Stimulated activated CD8-positive, alpha-beta memory T cell treated with anti-CD3 and anti-CD28 coated beads, Interleukin-15, amount 100 ng/mL, for 4 hours (primary cell): Measurements from ENCODE around the gene NRG3.
"Not testable (repeated sequence)": the region's sequence is repeated elsewhere in the genome, so short reads cannot be mapped to it uniquely, and the experiment has no call there.

Experiments
- DNase-seq, 2 donors: peaks; one replicate each; pipeline ENCODE4 v3.0.0-alpha.2; 2020; ENCODE audit warnings: low read depth in 2 of 2

The NRG3 gene

DNA sequence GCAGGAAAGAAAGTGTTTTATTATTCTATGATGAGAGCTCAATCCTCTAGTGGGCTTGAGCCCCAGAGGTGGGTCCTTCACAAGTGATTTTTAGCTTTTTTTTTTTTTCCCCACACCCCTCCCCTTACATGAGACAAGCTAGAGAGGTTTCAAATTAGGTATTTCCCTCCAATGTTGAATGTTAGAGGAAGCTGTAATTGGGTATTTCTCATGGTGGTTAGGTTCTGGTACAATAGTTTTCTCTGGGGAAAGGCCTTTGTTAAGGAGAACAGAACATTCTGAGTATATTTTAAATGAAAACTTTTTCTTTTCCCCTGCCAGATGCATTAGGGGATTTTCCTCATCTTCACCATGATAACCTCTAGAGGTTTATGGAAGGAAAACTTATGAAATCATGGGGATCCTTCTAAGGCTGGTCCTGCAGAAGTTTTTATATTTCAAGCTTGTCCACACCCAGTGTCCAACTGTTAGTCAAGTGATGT lies 1039.7 kb downstream of the NRG3 start:
- DNase-seq: no peak

GRCh38 chr10:82916941-82917340 lies 1041.9 kb downstream of the NRG3 start:
- no peak for DNase-seq

GRCh38 chr10:82918022-82918421 lies 1043.0 kb downstream of the NRG3 start:
- no peak for DNase-seq

GRCh38 chr10:82922046-82922445 lies 1047.1 kb downstream of the NRG3 start:
- no peak for DNase-seq

DNA sequence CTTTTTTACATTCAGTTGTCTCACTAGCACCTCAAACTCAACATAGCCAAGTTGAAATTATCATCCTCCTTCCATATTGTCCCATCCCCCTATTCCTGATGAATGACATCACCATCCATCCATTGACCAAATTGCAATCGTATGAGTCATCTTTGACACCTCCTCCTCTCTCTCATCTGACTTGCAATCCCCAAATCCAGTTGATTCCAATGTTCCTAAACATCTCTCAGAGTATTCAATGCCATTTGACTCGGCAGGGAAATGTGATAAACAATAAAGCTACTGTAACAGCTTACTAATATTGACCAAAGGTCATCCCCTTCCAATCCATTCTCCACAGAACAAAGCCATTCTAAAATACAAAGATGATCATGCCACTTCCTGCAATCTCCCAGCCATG lies 1047.8 kb downstream of the NRG3 start:
- DNase-seq: no peak

- no peak for DNase-seq
Observed at GRCh38 chr10:82924711-82925110, 1049.7 kb downstream of the NRG3 start.

DNA sequence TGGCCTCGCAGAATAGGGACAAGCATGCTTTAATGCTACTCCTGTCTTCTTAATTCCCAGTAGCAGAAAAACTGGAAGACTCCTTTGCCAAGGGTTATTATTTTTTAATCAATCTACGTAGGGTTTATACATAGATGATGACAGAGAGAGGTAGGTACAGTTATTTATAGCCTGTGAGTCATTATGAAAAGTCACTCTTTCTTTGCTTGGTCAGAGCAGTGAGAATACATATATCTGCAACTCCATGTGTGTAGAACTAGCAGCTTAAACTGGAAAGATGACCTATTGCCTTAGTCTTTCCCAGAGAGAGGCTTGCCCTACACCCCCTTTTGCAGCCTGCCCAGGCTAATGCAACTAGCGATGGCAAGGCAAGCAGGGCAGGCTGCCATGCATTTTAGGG lies 1050.6 kb downstream of the NRG3 start:
- no peak for DNase-seq

DNA sequence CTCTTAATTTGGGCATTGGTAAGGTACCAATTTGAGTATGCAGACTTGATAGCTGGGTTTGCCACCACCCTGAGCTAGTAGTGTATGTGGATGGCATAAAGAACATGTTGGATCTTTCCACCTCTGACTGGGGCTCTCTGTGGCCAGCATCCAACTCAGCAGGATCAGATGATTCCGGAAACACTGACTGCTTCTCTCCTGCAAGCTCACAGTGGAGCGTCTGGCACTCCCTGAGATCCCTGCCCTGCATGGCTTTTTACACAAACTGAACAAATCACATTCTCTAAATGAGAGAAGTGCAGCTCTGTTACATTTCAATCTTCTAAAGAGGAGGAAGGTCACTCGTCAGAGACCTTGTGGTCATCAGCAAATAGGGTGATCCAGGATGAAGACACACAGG lies 1057.5 kb downstream of the NRG3 start:
- DNase-seq: no peak

GRCh38 chr10:82934429-82934828 lies 1059.4 kb downstream of the NRG3 start:
- DNase-seq: no peak

DNA sequence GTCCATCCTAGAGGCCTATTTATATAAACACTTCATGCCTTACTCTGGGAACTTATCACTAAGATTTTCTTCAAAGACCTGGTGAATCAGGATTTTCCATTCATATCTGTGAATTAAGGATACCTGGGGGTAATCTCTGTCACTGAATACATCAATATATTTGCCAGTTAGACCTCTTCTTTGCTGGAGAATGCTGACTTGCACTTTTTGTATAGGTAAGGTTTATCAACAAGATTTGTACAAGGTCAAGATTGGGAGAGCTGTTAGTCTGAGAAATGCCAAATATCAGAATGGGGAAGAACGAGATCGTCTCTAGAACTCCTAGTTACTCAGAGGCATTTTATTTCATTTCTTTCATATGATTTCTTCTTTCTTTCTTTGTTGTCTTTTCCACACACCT lies 1060.0 kb downstream of the NRG3 start:
- no peak for DNase-seq

- no peak for DNase-seq
Observed at GRCh38 chr10:82938331-82938730, 1063.3 kb downstream of the NRG3 start.

DNA sequence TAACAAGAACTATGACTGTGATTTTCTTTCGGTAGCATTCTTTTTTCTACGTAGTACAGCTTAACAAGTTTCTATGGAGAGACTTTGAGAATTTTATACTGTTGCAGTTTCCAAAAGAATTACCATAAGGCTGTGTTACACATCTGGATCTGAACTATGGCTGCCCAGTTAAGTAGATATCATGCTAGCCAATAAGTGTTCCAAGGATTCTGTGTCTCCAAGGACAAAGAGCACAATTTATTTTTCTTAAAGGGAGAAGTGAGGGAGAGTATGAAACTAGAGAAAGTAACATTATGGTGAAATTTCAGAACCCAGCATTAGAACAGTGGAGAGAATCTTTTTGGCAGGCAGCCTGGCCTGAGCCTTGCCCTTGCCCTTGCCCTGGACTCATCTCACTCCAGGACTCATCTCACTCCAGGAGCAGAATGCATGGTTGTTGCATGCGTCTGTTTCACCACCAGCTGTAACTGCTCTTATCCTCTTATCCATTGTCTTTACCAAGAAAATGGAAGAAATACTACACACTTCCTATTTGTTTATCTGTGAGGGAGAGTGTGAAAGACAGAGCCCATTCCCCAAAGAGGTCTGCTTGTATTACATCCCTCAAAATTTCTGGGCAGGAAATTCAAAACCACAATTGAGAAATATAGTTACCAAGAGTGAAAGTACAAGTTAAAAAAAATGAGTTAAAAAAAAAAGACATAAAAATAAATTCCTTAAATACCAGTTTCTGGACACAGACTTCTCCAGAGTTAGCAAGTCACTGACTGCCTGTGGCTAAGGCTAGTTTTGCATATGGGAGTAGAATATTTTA lies 1067.5 kb downstream of the NRG3 start:
- DNase-seq: no peak

- no peak for DNase-seq
Observed at GRCh38 chr10:82943142-82943541, 1068.1 kb downstream of the NRG3 start.

- DNase-seq: no peak
Observed at GRCh38 chr10:82949816-82950575, 1075.0 kb downstream of the NRG3 start.

- no peak for DNase-seq
Observed at GRCh38 chr10:82953331-82953730, 1078.3 kb downstream of the NRG3 start.

GRCh38 chr10:82953909-82954308 lies 1078.9 kb downstream of the NRG3 start:
- no peak for DNase-seq

GRCh38 chr10:82960421-82961060 lies 1085.5 kb downstream of the NRG3 start:
- not testable (repeated sequence) for DNase-seq

DNA sequence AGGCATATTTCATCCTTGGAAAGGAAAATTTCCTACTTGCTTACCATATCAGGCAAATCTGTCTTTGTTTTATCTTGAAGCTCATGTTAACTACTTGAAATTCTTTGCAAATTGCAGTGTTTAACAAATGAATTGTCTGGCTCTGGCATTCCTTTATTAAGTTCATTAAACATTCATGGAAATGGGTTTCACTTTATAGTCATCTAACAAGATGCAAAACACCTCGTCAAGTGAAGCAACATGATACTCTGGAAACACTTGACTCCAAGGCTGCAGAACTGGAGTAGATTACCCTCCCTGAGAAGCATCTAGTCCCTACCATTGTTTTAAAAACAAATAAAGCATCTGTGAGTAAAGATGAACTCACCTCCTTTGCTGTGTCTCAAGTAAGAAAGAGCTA lies 1086.9 kb downstream of the NRG3 start:
- DNase-seq: no peak

DNA sequence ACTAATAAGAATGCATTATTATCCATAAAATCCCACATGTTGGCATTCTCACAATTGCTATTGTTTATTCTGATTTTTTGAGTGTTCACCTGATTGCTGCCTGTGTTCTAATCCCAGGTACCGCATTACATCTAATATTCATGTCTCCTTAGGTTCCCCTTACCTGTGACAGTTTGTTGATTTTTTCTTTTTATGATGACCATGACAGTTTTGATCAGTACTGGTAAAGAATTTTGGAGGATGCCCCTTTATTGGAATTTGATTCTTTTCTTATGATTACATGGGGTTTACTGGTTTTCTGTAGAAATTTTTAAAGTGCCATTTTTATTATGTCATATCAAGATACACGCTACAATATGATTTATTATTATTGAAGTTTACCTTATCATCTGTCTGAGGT lies 1091.1 kb downstream of the NRG3 start:
- DNase-seq: no peak

DNA sequence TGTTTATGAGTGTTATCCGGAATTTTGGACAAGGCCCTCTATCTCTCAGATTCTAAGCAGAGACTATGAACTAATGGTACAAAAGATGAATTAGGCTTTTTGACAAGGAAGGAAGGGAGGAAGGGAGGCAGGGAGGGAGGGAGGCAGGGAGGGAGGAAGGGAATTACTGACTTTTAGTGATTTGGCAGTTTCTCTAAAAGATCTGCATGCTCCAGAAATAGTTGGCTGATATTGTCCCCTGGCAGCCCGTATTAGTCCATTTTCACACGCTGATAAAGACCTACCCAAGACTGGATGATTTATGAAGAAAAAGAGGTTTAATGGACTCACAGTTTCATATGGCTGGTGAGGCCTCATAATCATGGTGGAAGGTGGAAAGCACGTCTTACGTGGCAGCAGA lies 1093.5 kb downstream of the NRG3 start:
- DNase-seq: no peak

DNA sequence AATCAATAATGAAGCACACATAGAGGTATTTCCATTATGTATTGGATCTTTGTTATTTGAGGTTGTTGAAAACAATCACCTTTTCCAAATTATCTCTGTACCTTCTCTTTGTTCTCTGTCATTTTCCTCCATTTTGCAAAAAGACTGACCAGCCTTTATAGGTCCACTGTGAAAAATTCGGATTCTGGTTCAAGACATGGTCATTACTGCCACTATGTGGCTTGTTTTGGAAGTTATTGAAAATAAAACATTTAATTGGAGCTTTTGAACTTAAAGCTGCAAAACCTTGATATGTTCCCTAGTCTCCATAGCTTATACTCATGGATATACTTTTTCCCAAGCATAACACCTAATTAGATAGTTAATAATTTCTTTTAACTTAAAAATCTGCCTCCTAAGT lies 1094.4 kb downstream of the NRG3 start:
- no peak for DNase-seq

DNA sequence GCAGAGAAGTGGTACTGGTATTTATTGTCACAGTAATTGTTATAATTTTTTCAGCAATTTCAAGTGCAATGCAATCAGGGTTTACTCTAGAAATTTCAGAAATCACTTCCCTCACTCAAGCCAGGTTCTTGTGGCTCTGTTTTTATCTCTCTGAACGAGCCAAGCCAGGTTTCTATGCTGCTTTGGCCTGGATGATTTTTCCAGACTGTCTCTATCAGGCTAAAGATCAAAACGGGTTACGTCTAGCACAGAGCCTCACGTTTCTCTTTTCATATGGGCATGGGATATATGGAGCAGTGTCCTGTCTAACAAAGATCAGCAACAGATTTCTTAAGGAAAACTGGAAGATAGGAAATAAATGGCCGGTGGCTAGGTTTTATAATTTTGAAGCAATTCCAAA lies 1105.3 kb downstream of the NRG3 start:
- DNase-seq: no peak
